ENCODE data around the gene ITIH2.
"Not testable (repeated sequence)": the region's sequence is repeated elsewhere in the genome, so short reads cannot be mapped to it uniquely, and the experiment has no call there.

The ITIH2 gene

DNA sequence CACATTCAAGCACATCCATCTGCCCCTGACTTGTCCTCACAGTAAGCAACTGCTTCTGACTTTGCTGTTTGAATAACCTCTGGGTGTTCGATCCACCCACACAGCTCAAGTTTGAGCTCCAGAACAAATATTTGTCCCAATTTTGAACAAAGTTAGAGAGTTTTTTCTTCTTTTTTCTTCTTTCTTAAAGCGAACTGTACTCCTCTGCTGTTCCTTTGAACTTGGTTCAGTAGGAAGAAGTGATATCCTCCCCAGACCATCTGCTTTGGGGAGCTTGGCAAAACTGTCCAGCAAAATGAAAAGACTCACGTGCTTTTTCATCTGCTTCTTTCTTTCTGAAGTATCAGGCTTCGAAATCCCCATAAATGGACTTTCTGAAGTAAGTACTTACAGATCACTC lies at the start of gene ITIH2:
Gene ITIH2 (plus strand): TSS at position 177 of the 400 bp plus-strand sequence. CDS start 119 bp downstream, at position 296.
- no peak for DNase-seq (ENCODE audit: low read depth, low spot score)

DNA sequence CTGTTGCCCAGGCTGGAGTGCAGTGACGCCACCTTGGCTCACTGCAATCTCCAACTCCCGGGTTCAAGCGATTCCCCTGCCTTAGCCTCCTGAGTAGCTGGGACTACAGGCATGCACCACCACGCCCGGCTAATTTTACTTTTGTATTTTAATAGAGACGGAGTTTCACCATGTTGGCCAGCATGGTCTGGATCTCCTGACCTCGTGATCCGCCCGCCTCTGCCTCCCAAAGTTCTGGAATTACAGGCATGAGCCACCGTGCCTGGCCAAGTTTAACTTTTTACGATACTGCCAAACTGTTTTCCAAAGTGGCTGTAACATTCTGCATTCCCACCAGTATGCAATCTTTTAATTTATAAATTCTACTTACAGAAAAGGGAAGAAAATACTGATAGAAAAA lies 46.0 kb upstream of the ITIH2 start:
- DNase-seq (ENCODE audit: low read depth, low spot score), result not testable (repeated sequence)

- no peak for DNase-seq (ENCODE audit: low read depth, low spot score)
These were observed 45.6 kb upstream of the ITIH2 start for GRCh38 chr10:7657552-7657951.

DNA sequence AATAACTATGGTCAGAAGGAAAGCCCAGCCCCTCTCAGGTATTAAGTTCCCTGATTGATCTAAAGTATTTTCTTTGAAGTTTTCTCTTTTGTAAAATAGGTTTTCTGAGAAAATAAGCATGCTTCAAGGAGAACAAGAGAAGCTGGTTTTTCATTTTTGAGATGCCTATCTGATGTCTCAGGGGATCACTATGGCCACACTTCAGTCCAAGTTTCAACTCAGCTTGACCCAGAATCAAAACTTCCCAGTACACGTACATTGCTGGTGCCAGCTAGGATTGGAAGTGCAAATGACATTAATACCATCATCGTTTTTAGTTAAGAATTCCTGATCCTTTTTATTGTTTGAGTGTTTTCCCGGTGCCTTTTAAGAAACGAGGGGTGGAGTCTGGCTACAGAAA lies 43.6 kb upstream of the ITIH2 start:
- DNase-seq (ENCODE audit: low read depth, low spot score), result no peak

- DNase-seq (ENCODE audit: low read depth, low spot score), result no peak
These were observed 40.6 kb upstream of the ITIH2 start for GRCh38 chr10:7662522-7662921.

- no peak for DNase-seq (ENCODE audit: low read depth, low spot score)
These were observed 38.4 kb upstream of the ITIH2 start for GRCh38 chr10:7664707-7665106.

DNA sequence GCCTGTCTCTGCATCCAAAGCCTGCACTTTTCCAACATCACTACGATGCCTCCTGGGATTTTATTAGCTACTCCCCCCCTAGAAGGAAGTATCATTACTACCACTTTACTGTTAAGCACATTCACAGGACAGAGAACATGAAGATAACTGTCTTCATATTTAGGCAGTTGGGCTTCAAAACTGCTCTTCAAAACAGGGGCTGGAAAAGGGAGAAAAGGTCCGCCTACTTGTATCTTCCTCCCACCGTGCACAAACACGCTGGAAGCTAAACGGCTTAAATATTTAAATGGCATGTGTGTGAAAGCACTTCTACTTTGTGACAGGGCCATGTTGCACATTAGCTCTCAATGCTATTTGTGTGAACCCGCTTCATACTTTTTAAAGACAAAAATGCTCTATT lies 37.3 kb upstream of the ITIH2 start:
- DNase-seq (ENCODE audit: low read depth, low spot score), result no peak

GRCh38 chr10:7666253-7667023 lies 36.7 kb upstream of the ITIH2 start, which contains the start of gene ITIH5:
Gene ITIH5, minus strand, starts transcription at chr10:7666966. Its CDS starts 74 bp downstream, at chr10:7666892.
- no peak for DNase-seq (ENCODE audit: low read depth, low spot score)

GRCh38 chr10:7667262-7668141 lies 35.6 kb upstream of the ITIH2 start:
- DNase-seq (ENCODE audit: low read depth, low spot score), result no peak

GRCh38 chr10:7670157-7670556 lies 33.0 kb upstream of the ITIH2 start:
- no peak for DNase-seq (ENCODE audit: low read depth, low spot score)

DNA sequence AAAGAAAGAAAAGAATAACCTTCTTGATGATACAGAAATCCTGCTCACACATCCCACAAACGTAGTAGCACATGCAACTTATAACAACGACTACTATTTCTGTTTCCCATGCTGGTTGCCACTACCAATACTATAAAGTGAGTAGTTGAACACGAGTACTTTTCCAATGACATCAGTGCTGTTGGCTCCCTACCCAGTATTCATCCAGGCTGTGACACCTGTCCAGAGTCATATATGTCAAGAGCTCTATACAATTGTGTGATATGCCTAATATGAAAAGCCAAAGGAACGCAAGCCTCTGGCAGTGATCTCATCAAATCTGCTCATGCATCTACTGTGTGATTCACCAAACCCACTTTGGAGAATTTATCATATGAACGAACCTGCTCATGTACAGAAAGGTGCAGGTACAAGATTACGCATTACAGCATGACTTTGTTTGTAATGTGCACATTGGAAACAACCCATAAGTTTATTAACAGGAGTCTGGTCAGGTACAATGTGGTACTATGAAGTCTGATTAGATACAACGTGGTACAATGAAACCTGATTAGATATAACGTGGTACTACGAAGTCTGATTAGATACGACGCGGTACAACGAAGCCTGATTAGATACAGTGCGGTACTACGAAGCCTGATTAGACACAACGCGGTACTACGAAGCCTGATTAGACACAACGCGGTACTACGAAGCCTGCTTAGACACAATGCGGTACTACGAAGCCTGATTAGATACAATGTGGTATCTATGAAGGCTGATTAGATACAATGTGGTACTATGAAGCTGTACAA lies 30.6 kb upstream of the ITIH2 start:
- no peak for DNase-seq (ENCODE audit: low read depth, low spot score)

DNA sequence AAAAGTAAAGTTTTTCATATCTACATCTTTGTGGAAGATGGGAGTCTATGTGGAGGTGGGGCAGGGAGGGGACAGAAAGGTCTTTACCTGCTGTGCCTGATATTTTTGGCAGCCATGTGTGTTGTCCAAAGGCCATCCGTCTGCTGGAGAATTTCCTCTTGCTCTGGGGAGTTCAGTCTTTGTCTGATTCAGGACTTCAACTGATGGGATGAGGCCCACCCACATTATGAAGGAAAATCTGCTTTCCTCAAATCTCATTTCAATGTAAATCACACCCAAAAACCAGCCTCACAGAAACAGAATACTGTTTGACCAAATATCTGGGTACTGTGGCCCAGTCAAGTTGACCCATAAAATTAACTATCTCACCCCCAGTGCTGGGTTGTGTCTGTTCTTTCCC lies 23.9 kb upstream of the ITIH2 start:
- DNase-seq (ENCODE audit: low read depth, low spot score), result no peak

DNA sequence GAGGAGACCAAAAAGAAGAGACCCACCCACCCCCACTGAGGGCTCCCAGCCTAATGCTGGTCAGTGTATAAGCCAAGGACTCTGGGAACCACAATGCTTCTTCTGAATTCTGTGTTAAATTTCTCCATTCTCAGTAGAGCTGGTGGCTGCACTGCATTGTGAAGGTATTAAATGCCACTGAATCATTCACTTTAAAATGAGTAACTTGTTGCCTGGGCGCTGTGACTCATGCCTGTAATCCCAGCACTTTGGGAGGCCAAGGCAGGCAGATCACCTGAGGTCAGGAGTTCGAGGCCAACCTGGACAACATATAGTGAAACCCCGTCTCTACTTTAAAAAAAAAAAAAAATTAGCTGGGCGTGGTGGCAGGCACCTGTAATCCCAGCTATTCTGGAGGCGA lies 23.0 kb upstream of the ITIH2 start:
- DNase-seq (ENCODE audit: low read depth, low spot score), result not testable (repeated sequence)

DNA sequence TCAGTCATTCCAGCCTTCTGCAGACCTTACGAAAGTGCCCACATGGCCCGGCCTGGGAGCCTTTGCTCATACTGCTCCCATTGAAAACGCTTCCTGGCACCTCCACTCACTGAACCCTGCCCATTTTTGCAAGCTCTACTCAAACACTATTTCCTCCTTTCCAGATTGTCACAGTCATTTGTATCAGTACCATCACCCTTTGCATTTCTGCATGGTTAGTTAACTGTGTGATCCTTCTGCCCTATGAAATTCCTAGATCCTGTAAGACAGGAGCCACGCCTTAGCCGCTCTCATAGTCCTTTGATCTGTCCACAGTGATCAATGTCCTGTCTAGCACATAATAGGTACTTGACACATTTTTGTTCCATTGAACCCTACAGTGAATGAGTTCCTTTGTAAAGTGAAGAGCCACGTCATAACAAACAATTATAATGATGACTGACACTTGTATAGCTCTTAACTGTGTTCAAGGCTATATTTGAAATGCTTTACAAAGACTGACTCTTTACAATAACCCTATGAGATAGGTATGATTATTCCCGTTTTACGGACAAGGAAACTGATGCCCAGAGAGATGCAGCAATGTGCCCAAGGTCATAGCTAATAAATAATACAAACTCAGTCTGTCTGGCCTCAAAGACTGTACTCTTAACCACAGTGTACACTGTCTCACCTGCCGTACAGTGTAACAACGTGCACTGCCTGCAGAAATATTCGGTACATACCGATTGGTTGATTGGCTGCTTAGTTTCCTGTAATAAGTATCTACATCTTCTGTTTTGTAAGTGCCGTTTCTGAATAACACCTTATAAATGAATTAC lies 16.6 kb upstream of the ITIH2 start:
- no peak for DNase-seq (ENCODE audit: low read depth, low spot score)

DNA sequence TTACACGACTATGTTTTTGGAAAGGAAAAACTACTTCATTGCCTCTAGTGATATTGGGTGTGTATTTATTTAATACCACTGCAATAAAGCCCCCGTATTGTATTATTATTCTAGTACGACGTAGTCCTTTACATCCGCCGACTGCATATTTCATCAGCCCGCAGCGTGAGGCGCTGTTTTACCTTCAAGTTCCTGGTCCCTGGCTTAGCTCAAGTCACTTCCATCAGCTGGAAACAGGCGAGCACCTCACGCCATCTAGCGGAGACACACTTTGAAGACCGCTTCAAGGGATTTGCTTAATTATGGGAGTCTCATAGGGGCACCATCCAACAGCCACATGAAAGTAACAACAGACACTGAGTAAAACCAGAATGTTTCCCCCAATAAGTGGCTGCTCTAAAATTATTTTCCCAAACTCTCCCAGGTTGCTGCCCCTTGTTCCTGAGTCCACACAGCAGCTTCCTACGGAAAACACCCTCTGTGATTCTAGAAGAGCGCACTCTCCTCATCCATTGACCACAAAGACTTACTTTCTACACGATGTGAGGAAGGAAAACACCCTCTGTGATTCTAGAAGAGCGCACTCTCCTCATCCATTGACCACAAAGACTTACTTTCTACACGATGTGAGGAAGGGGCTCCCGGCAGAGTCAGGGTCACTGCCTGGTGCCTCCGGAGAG lies 15.7 kb upstream of the ITIH2 start:
- peak; percentile 83 for DNase-seq (ENCODE audit: low read depth, low spot score)

DNA sequence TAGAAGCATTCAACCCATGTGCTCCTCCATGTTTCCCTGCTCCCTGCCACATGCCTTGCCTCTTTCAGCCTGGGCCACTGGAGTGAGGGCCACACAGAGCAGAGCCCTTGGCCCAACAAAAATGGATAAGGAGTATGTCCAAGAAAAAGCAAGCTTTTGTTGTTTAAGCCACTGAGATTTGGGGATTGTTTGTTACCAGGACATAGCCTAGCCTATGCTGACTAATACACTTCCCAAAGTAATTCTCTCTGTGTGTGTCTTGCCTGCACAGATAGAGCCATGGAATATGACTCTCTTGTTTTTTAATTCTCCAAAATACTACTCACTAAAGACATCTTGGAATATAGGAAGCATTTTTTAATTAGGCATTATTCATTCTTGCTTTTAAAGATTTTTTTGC lies 13.5 kb upstream of the ITIH2 start:
- no peak for DNase-seq (ENCODE audit: low read depth, low spot score)

DNA sequence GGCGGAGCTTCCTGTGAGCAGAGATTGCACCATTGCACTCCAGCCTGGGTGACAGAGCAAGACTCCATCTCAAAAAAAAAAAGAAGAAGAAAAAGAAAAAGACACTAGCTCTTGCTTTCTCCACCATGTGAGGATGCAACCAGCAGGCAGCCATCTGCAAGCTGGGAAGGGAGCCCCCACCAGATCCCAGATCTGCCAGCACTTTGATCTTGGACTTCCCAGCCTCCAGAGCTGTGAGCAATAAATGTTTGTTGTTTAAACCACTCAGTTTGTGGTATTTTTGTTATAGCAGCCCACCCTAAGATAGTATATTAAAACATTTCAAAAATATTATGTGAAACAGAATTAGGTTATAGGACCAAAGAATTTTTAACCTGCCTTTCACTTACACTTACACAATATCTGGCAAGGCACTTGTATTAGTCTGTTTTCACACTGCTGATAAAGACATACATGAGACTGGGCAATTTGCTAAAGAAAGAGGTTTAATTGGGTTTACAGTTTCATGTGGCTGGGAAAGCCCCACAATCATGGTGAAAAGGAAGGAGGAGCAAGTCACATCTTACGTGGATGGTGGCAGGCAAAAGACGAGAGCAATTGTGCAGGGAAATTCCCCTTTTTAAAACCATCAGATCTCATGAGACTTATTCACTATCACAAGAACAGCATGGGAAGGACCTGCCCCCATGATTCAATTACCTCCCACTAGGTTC lies 12.1 kb upstream of the ITIH2 start:
- not testable (repeated sequence) for DNase-seq (ENCODE audit: low read depth, low spot score)

- DNase-seq (ENCODE audit: low read depth, low spot score), result not testable (repeated sequence)
These were observed 10.7 kb upstream of the ITIH2 start for GRCh38 chr10:7692368-7692767.

DNA sequence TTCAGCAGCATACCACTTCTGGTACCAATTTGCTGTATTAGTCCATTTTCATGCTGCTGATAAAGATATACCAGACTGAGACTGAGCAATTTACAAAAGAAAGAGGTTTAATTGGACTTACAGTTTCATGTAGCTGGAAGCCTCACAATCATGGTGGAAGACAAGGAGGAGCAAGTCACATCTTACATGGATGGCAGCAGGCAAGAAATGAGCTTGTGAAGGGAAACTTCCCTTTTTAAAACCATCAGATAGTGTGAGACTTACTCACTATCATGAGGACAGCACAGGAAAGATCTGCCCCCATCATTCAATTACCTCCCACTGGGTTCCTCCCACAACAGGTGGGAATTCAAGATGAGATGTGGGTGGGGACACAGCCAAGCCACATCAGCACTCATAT lies 9.9 kb upstream of the ITIH2 start:
- not testable (repeated sequence) for DNase-seq (ENCODE audit: low read depth, low spot score)

DNA sequence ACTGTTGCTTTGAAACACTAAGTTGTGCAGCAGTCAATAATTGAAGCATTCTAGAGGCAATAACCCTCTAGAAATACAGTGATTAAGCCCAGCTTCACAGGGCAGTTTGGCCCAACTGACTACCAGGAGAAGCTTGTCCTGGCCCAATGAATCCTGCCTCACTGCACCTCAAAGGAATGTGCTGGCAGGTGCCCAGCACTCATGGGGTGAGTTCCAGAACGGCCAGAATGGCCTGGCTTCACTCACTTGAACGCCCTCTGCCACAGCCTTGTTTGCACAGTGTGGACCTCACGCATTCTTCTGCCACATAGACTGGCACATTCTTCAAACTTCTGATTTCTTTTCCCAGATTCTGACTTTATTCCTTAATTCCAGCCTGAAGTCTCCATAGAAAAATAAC lies 6.6 kb upstream of the ITIH2 start:
- no peak for DNase-seq (ENCODE audit: low read depth, low spot score)
